GM21447 (cell line): Measurements from ENCODE around the gene DHCR24.
"Not testable (repeated sequence)": the region's sequence is repeated elsewhere in the genome, so short reads cannot be mapped to it uniquely, and the experiment has no call there.

Source experiments
- ATAC-seq: cut with Tn5 transposase; IDR thresholded peaks from one replicate; pipeline ENCODE4 v1.9.1; 2021; ENCODE audit not compliant: unreplicated experiment

Gene DHCR24

GRCh38 chr1:54888080-54888733 lies 1.2 kb upstream of the DHCR24 start:
- no peak for ATAC-seq

DNA sequence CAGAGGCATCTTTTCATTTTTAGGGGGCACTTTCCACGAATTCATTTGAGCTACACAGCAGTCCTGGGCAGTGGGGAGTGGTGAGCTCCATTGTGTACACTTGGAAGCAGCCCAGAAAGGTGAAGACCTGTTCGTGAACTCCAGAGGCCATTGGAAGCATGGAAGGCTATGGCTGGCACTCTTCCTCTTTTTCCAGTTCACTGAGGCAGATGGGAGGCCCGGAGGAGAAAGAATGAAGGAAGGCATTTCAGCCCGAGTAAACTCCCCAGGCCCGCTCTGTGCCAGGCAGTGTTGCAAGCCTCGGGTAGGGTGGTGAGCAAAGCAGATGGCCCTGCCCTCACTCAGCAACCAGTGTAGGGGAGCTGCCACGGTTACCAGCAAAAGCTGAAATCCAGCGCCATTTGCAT lies 673 bp upstream of the DHCR24 start:
- ATAC-seq, result peak; percentile 12

- peak; percentile 1 for ATAC-seq
Measured at GRCh38 chr1:54885807-54886723, 930 bp downstream of the DHCR24 start.

DNA sequence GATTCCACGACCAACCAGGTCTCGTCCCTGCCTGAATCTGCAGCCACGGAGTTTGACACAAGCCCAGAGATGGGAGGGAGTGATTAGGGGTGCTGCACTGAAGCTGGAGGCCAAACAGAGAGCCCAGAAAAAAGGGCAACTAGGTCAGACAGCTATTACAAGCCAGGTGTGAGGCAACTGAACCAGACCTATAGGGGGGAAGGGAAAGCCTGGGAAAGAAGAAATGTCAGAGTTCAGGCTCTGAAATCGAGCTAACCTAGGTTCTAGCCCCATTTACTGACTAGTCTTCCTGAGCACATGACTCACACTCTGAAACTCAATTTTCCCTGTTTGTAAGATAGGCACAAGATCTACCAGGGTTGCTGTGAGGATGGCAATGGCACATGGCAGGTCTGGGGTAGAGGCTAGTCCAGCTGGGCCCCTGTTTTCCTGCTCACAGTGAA lies 1.7 kb downstream of the DHCR24 start:
- ATAC-seq, result no peak

GRCh38 chr1:54884768-54885167 lies 2.2 kb downstream of the DHCR24 start:
- ATAC-seq, result no peak

DNA sequence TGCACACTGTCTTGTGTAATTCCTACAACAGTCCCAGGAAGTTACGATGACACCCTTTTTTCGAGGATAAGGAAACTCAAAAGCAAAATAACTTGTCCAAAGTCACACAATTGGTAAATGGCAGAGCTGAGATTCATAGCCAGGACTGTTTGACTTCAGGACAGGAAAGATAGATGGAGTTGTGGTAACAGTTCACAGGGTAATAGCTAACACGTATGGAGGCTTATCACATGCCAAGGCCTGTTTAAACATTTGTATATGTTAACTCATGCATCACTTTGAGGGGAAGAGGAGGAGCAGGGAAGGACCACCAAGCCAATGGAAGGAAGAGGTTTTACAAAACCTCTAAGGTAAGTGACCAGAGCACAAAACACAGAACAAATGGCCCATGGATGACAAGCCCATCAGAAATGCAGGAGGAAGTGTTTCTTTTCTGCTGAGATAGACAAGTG lies 2.8 kb downstream of the DHCR24 start:
- no peak for ATAC-seq

DNA sequence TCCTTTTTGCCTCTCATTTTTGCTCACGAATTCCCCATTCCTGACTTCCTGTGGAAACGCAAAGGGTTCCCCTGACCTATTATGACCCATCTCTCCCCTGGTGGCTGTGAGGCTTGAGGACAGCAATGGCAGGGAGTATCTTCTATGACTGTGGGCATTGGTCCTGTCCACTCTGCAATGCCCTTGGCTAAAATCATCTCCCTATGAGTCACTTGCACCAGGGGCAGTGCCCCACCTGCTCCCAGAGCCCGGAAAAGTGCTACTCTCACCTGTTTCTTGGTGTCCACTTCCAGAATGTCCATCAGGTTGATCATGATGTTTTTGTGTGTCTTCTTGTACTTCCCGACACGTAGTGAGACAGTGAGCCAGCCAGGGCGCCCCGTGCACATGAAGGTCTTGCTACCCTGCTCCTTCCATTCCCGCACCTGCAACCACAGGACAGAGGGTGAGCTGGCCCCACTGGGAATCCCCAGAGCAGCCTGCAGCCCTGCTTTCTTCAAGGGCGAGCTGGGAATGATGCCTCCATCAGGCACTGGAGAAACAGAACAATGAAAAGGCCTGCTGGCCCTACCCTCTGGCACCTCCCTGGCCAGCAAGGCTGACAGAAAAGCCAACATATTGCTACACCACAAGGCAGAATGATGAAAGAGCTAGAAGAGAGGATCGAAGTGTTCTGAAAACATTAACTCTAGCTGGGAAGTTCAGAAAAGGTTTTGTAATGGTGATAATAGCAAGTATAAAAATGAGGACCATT lies 3.5 kb downstream of the DHCR24 start:
- no peak for ATAC-seq

- no peak for ATAC-seq
Measured at GRCh38 chr1:54882519-54882918, 4.5 kb downstream of the DHCR24 start.

GRCh38 chr1:54881604-54882003 lies 5.4 kb downstream of the DHCR24 start:
- ATAC-seq, result not testable (repeated sequence)

DNA sequence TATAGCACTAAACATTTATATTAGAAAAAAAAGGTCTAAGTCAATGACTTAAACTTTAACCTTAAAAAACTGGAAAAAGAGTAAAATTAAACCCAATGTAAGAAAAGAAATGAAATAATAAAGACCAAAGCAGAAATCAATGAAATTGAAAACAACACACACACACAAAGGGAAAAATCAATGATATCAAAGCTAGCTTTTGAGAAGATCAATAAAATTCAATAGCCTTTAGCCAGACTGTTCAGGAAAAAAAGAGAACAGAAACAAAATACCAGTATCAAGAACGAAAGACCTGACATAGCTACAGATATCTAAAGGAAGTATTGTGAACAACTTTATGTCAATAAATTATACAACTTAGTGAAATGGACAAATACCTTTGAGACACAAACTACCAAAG lies 7.1 kb downstream of the DHCR24 start:
- no peak for ATAC-seq

DNA sequence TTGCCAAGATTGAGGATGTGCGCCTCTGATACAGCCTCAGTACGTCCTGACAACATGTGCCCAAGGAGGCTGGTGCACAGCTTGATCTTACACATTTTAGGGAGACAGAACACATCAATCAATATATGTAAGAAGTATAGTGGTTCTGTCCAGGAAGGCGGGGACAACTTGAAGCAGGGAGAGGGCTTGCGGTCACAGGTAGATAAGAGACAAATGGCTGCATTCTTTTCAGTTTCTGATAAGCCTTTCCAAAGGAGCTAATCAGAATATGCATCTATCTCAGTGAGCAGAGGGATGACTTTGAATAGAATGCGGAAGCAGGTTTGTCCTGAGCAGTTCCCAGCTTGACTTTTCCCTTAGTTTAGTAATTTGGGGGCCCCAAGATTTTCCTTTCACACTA lies 10.2 kb downstream of the DHCR24 start:
- ATAC-seq, result no peak

- ATAC-seq, result no peak
Measured at GRCh38 chr1:54875000-54875399, 12.0 kb downstream of the DHCR24 start.

DNA sequence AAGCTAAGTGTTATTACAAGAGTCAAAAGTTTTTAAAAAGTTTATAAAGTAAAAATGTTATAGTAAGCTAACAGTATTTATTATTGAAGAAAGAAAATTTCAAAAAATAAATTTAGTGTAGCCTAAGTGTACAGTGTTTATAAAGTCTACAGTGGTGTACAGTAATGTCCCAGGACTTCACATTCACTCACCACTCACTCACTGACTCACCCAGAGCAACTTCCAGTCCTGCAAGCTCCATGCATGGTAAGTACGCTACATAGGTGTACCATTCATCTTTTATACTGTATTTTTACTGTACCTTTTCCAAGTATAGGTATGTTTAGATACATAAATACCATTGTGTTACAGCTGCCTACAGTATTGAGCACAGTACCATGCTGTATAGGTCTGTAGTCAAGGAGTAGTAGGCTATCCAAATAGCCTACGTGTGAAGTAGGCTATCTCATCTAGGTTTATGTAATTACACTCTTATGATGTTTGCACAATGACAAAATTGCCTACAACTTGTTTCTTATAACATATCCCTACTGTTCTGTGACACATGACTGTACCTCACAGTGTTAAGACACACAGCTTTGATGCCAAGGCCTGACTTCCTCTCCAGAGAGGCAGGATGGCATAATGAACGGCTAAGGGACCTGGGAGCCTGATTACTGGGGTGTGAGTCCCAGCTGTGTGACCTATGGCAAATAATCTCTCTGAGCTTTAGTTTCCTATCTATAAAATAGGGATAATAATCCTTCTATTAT lies 12.7 kb downstream of the DHCR24 start:
- ATAC-seq, result no peak

DNA sequence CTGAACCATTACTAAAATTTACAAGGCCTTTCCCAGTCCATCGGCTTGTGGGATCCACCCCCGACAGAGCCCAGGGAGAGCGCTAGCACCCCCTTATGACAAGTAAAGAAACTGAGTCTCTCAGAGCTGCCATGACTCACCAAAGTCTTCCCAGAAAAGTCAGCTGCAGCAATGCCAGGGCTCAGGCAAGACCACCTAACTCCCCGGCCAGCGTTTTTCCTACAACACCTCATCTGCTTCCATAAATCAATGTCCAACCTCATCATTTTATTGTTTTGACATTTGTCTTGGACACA lies 15.0 kb downstream of the DHCR24 start:
- ATAC-seq, result no peak

- no peak for ATAC-seq
Measured at GRCh38 chr1:54871275-54872035, 15.5 kb downstream of the DHCR24 start.

- ATAC-seq, result no peak
Measured at GRCh38 chr1:54870869-54871268, 16.1 kb downstream of the DHCR24 start.

GRCh38 chr1:54869173-54869851 lies 17.7 kb downstream of the DHCR24 start:
- ATAC-seq, result no peak

- no peak for ATAC-seq
Measured at GRCh38 chr1:54867717-54868057, 19.3 kb downstream of the DHCR24 start.

GRCh38 chr1:54866801-54867716 lies 19.9 kb downstream of the DHCR24 start:
- ATAC-seq, result no peak
